Measurements from ENCODE around the gene TRAIP. TPM values are rescaled to one million over a fixed set of nuclear protein-coding genes. Genes with fewer than 3 reads are reported as not detected.

TRAIP gene
- total RNA-seq, 4 donors from 2014 or later: 1.1 to 4.8 (median 2.9) TPM

DNA sequence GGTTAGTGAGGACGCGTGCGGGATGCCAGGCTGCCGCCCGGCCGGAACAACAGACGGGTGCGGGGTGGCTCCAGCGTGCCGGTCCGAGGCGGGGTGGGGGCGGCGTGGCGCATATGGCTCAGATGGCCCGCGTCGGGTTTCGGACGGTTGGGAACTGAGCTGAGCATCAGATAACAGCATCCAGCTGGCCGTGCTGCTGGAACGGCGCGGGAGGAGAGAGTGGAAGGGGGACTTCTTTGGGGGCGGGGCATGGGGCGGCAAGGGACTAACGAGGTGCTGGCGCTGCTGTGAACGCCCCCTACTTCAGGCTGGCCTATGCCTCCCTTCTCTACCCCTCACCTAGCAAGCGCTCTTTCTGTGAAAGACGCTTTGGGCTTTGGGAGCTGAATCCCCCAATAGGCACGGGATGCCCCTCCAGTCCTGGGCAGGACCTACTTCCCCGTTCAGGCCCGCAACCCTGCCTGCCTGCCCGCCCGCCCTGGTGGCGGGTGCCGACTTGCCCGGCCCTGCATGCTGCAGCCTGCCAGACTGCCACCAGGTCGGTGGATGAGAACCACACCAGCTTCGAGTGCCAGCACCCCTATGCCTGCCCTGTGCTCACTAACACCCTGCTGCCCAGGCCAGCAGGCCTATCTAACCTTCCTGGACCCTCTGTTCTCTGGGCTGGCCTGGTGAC, 52.8 kb downstream of the TRAIP start:
- no peak for TF ChIP-seq POLR2A (IDR thresholded peaks at IDR 0.05)
- TF ChIP-seq, protein P1, sequence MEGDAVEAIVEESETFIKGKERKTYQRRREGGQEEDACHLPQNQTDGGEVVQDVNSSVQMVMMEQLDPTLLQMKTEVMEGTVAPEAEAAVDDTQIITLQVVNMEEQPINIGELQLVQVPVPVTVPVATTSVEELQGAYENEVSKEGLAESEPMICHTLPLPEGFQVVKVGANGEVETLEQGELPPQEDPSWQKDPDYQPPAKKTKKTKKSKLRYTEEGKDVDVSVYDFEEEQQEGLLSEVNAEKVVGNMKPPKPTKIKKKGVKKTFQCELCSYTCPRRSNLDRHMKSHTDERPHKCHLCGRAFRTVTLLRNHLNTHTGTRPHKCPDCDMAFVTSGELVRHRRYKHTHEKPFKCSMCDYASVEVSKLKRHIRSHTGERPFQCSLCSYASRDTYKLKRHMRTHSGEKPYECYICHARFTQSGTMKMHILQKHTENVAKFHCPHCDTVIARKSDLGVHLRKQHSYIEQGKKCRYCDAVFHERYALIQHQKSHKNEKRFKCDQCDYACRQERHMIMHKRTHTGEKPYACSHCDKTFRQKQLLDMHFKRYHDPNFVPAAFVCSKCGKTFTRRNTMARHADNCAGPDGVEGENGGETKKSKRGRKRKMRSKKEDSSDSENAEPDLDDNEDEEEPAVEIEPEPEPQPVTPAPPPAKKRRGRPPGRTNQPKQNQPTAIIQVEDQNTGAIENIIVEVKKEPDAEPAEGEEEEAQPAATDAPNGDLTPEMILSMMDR (IDR thresholded peaks at IDR 0.05): no peak
- H3K4me3 ChIP-seq (ENCODE audit: low read depth, poor library complexity, severe bottlenecking): peak overlapping the region; percentile 76
- peak; percentile 59 to 91 for DNase-seq (ENCODE audit: low spot score in 2 of 2)
- intact Hi-C loops (cut with DNase I; ENCODE audit: low total_unique reads): loop anchor here (5.0 kb wide), 1 partner anchor 34 kb away; no protein-coding TSS in a partner anchor
- WGBS, 2 donors: 0 to 1% methylated on average over 17 to 34 of the region's 41 CpGs

DNA sequence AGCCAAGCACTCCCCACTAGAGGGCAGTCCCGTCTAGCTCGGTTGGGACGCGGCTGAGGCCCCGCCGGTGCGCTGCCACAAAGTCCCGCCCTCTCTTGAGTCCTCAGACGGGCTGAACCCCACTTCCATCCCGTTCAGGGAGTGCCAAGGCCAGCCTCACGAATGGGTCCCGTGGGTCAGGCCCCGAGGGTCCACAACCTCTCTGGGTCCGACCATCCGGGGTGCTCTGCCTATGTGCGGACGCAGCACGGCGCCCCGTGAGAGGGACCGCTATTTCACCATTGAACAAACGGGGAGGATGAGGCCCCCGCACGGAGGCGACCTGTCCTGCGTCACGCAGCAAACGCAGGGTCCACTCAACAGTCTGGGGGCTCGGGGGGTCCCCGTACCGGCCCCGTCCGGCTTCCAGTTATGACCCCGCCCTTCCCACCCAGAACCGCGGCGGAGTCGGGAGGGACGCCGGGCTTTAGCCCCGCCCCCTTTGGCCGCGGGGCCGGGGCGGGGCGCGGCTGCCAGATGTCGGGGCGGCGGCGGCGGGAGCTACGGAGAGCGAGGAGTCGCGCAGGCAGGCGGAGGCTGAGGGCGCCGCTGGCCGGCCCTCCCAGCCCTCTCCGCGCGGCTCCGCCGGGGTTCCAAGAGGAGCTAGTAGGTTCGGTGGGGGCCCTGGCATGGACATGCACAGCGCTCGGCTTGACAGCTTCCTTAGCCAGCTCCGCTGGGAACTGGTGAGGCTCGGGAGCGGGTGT, 53.5 kb downstream of the TRAIP start, which contains the start of gene INKA1:
Gene INKA1 (plus strand): TSS at position 543 of the 746 bp plus-strand sequence. CDS start 132 bp downstream, at position 675.
- intact Hi-C loops (cut with DNase I; ENCODE audit: low total_unique reads): loop anchor here (5.0 kb wide), 1 partner anchor 34 kb away; no protein-coding TSS in a partner anchor
- WGBS, 2 donors: 0% methylated on average over 7 to 34 of the region's 71 CpGs
- TF ChIP-seq, protein P1 (IDR thresholded peaks at IDR 0.05): peak in 1 of 3 donors; percentile 83
- no peak for TF ChIP-seq POLR2A (IDR thresholded peaks at IDR 0.05)
- peak within 1 kb of the TSS; percentile 76 for H3K4me3 ChIP-seq (ENCODE audit: low read depth, poor library complexity, severe bottlenecking)
- peak; percentile 88 to 98 for DNase-seq (ENCODE audit: low spot score in 2 of 2)

DNA sequence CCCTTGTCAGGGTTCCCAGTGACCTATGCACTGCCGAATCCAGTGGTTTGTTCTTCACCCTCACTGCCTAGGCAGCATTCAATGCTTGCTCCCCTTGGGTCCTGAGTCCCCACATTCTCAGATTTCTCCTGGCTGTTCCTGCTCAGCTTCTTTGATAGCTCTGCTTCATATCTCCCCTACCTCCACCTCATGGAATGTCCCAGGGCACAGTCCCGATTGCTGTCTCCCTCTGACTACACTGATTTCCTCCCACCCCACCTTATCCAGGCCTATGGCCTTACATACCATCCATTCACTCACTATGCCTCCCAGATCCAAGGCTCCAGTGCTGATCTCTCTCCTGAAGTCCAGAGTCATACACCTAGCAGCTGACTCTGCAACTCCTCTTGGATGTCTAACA, 55.2 kb downstream of the TRAIP start:
- DNase-seq (ENCODE audit: low spot score in 2 of 2): no peak
- H3K4me3 ChIP-seq (ENCODE audit: low read depth, poor library complexity, severe bottlenecking): no peak overlapping the region
- no peak for TF ChIP-seq POLR2A (IDR thresholded peaks at IDR 0.05)
- TF ChIP-seq, protein P1 (IDR thresholded peaks at IDR 0.05): no peak
- intact Hi-C loops (cut with DNase I; ENCODE audit: low total_unique reads): loop anchor here (5.0 kb wide), 1 partner anchor 36 kb away; no protein-coding TSS in a partner anchor
- WGBS, 2 donors: 92 to 94% methylated on average over 2 of the region's 2 CpGs

DNA sequence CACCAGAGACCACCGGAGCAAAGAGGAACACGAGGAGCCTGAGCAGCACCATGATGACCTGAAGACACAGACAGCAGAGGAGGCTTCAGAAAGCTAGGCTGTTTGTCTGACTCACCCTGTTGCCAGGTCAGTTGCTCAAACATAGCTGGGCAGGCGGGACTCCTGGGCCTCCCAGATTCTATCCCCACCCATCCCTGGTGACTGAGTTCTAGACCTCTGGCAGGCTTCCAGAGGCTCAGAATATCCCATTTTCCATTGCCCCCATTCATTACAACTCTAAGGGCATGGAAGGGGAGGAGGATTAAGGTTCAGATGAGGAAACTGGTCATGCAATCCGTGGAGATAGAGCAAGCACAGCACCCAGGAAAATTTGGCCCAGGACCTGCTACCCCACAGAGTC, 56.6 kb downstream of the TRAIP start, which contains the start of gene CDHR4:
Gene CDHR4 (minus strand): TSS at position 113 of the 400 bp plus-strand sequence. CDS start 61 bp downstream, at position 52.
- DNase-seq (ENCODE audit: low spot score in 2 of 2): peak in 1 of 2 donors; percentile 46
- WGBS, 2 donors: 45 to 51% methylated on average over 4 of the region's 4 CpGs
- TF ChIP-seq, protein P1 (IDR thresholded peaks at IDR 0.05): no peak
- no peak for TF ChIP-seq POLR2A (IDR thresholded peaks at IDR 0.05)
- intact Hi-C loops (cut with DNase I; ENCODE audit: low total_unique reads): loop anchor here (5.0 kb wide), 1 partner anchor 38 kb away; no protein-coding TSS in a partner anchor
- no peak within 1 kb of the TSS for H3K4me3 ChIP-seq (ENCODE audit: low read depth, poor library complexity, severe bottlenecking)

DNA sequence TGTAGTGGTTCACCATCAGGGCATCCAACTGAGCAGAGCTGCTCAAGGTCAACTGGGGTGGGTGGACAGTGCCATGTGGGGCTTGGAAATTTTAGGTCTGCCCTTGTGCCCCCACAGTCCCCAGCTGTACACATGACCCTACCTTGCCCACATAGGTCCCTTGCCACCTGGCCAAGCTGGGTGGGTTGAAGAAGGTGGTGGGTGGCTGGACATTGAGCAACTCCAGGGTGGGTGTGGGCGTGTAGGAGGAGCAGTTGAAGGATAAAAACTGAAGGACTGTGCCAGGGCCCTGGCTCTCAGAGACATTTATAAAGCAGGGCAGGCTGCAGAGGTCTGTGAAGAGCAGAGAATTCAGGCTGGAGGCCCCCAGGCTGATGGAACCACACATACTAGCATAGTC, 57.3 kb downstream of the TRAIP start:
- no peak overlapping the region for H3K4me3 ChIP-seq (ENCODE audit: low read depth, poor library complexity, severe bottlenecking)
- WGBS, 2 donors: 56 to 61% methylated on average over 1 of the region's 1 CpG
- no peak for DNase-seq (ENCODE audit: low spot score in 2 of 2)
- no peak for TF ChIP-seq POLR2A (IDR thresholded peaks at IDR 0.05)
- TF ChIP-seq, protein P1 (IDR thresholded peaks at IDR 0.05): no peak
- intact Hi-C loops (cut with DNase I; ENCODE audit: low total_unique reads): no loop called here
